ENCODE data around the gene HEG1. TPM values are rescaled to one million over a fixed set of nuclear protein-coding genes. Genes with fewer than 3 reads are reported as not detected.
A peak's percentile ranks its signal among the peaks of the same experiment; 100 is the strongest.

The HEG1 gene
- total RNA-seq, 2 experiments from 2014 or later, result 20.7 to 21.4 TPM

- no peaks in the 10 kb centered on the region for H3K36me3 Mint-ChIP-seq
- no peaks in the 10 kb centered on the region for H3K9me3 Mint-ChIP-seq
- peaks cover 7% of the 10 kb centered on the region for H3K4me1 Mint-ChIP-seq
- peak; percentile 32 for DNase-seq
- H3K27ac Mint-ChIP-seq, result no peak overlapping the region
- peaks cover 15% of the 10 kb centered on the region for H3K27me3 Mint-ChIP-seq
- H3K4me3 Mint-ChIP-seq, result no peak overlapping the region
Observed at GRCh38 chr3:124928333-124929202, 127.2 kb downstream of the HEG1 start.

DNA sequence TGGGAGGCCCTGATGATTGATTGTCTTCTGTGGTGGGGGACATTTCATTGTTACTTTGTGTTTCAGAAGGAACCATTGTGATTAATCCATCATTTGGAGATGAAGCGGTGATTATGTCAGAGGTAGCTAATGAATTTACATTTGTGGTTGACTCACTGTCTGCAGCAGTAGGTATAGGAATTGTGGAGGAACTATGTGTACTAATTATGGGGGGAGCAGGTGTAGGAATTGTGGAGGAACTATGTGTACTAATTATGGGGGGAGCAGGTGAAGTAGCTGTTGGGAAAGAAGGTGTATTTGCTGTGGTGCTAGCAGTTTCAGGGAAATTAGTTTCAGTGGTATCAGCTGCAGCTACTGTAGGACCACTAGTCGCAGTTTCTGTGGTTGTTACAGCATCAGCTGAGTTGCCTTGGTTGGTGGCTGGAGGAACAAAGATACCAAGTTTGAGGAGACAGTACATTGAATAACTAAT is 128.2 kb downstream of the HEG1 start:
- Mint-ChIP-seq H3K27me3 (peaks cover 15% of the 10 kb centered on the region), H3K36me3 (no peaks in the 10 kb centered on the region), H3K4me1 (peaks cover 7% of the 10 kb centered on the region), H3K9me3 (no peaks in the 10 kb centered on the region), H3K4me3 (no peak overlapping the region), H3K27ac (no peak overlapping the region)
- DNase-seq, result no peak

DNA sequence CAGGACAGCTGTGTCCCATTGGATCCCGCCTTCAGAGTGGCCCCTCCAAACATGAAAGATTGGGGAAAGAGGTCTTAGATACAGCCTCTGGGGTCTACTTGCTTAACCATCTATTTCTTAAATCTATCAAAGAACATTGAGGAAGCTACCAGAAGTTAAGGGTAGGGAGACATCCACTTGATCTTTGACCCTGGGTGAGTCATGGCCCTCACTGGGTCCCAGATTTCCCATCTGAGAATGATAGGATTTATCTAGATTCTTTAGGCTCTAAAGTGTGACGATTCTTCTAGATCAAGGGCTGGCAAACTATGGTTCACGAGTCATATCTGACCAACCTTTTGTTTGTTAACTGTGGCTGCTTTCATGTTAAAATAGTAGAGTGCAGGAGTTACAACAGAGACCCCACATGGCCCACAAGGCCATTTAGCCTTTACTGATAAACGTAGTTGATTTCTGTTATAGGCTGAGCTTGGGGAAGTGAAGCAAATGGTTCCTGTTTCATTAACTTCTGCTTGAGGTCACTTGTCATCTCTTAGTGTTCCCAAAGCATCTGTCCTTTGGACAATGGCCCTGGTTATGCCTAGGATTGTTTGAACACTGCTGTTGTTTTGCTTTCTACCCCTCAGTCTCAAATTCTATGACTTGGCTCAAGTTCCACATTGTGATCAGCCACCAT is 129.2 kb downstream of the HEG1 start:
- Mint-ChIP-seq H3K9me3 (no peaks in the 10 kb centered on the region), H3K4me1 (peaks cover 7% of the 10 kb centered on the region), H3K36me3 (no peaks in the 10 kb centered on the region), H3K4me3 (no peak overlapping the region), H3K27me3 (peaks cover 15% of the 10 kb centered on the region), H3K27ac (no peak overlapping the region)
- no peak for DNase-seq

DNA sequence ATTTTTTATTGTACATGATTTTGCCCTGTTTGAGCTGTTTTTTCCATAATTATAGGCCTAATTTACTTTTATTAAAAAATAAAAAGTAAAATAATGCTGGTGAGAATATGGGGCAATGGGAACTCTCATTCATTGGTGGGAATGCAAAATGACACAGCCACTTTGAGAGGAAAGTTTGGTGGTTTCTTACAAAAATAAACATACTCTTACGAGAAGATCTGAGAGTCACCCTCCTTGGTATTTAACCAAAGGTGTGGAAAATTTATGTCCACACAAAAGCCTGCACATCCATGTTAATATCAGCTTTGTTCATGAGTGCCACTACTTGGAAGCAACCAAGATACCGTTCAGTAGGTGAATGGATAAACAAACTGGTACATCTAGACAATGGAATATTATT is 131.1 kb downstream of the HEG1 start:
- DNase-seq, result no peak
- Mint-ChIP-seq H3K4me3 (no peak overlapping the region), H3K9me3 (no peaks in the 10 kb centered on the region), H3K4me1 (peaks cover 7% of the 10 kb centered on the region), H3K27me3 (peaks cover 6% of the 10 kb centered on the region), H3K27ac (no peak overlapping the region), H3K36me3 (no peaks in the 10 kb centered on the region)

DNA sequence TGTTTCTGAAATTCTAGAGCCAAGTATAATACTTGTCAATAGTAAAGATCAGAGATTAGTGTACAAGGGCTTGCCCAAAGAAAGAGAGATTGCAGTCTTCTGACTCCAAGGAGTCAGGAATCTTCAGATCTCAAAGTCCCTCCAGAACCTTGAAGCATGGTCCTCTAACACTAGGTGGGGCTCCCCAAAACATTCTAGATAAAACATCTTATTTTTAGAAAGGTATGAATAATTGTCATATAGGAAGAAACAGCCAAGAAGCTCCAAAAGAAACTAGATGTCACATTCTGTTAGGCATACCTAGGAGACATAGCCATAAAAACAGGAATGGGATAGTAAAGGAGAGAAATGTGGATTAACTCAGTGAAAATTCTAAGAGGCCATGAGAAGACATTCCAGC is 132.0 kb downstream of the HEG1 start:
- Mint-ChIP-seq H3K4me1 (peaks cover 7% of the 10 kb centered on the region), H3K27ac (no peak overlapping the region), H3K36me3 (no peaks in the 10 kb centered on the region), H3K27me3 (peaks cover 5% of the 10 kb centered on the region), H3K9me3 (no peaks in the 10 kb centered on the region), H3K4me3 (no peak overlapping the region)
- DNase-seq, result no peak

DNA sequence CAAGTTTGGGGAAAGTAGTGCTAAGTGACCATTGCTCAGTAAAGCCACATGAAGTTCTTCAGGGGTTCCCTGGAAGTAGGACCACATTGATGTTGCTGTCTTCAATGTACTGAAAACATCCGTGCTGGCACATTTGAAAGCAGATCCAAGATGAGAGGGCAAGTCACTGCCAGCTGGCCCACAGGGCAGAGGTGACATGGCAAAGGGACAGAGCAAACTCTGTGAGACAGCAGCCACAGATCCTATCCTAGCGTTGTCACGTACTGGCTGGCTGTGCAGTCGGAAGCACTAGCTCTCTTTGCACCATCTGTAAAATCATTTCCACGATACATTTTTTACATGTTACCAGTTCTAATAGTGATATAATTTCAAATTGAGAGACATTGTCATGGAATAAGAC is 135.1 kb downstream of the HEG1 start:
- Mint-ChIP-seq H3K27ac (no peak overlapping the region), H3K27me3 (peaks cover 3% of the 10 kb centered on the region)

DNA sequence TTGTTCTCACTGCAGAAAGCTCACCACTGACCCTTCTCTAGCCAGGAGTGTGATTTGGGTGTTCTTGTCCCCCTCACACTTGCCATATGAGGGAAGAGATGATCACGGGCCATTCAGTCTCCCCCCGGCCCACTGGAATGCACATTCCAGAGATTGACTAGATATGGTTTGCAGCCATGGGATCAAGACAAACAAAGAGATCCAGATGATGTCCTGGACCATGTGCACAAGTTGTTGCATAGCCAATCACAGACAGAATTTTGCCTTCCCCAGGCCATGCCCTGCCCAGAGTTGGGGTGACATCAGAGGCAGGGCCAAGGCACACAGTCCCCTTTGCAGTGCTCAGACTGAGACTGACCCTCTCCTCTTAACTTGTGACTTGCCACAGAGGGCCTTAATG is 136.0 kb downstream of the HEG1 start:
- H3K27ac Mint-ChIP-seq, result no peak overlapping the region

More for the DNA sequence above, 135.1 kb downstream of the HEG1 start:
- no peaks in the 10 kb centered on the region for H3K9me3 Mint-ChIP-seq
- H3K4me3 Mint-ChIP-seq, result no peak overlapping the region
- H3K36me3 Mint-ChIP-seq, result no peaks in the 10 kb centered on the region
- no peak for DNase-seq
- no peaks in the 10 kb centered on the region for H3K4me1 Mint-ChIP-seq

GRCh38 chr3:124918524-124918923 is 137.3 kb downstream of the HEG1 start:
- no peak for DNase-seq
- no peaks in the 10 kb centered on the region for H3K4me1 Mint-ChIP-seq
- no peaks in the 10 kb centered on the region for H3K9me3 Mint-ChIP-seq
- H3K4me3 Mint-ChIP-seq, result no peak overlapping the region
- peaks cover 3% of the 10 kb centered on the region for H3K27me3 Mint-ChIP-seq
- H3K27ac Mint-ChIP-seq, result no peak overlapping the region
- H3K36me3 Mint-ChIP-seq, result no peaks in the 10 kb centered on the region

More for the DNA sequence above, 136.0 kb downstream of the HEG1 start:
- Mint-ChIP-seq H3K9me3 (no peaks in the 10 kb centered on the region), H3K36me3 (no peaks in the 10 kb centered on the region), H3K4me3 (no peak overlapping the region), H3K27me3 (peaks cover 4% of the 10 kb centered on the region), H3K4me1 (no peaks in the 10 kb centered on the region)
- DNase-seq, result no peak

- no peaks in the 10 kb centered on the region for H3K4me1 Mint-ChIP-seq
- H3K27me3 Mint-ChIP-seq, result peaks cover 3% of the 10 kb centered on the region
- no peaks in the 10 kb centered on the region for H3K9me3 Mint-ChIP-seq
- H3K4me3 Mint-ChIP-seq, result no peak overlapping the region
- no peak for DNase-seq
- no peak overlapping the region for H3K27ac Mint-ChIP-seq
- no peaks in the 10 kb centered on the region for H3K36me3 Mint-ChIP-seq
Observed at GRCh38 chr3:124916837-124917409, 138.9 kb downstream of the HEG1 start.

Other genes with a start within 250 kb of the HEG1 start
- gene ITGB5, start 168.6 kb downstream of the HEG1 start, total RNA-seq, result under 1 TPM; 0.34 to 0.97 TPM
- not detected for gene MUC13, start 121.2 kb downstream of the HEG1 start, total RNA-seq
- gene SLC12A8, start 156.8 kb upstream of the HEG1 start, total RNA-seq, result 1 to 10 TPM; 1.8 to 1.9 TPM